ENCODE data around the gene C19orf47. TPM values are rescaled to one million over a fixed set of nuclear protein-coding genes. Genes with fewer than 3 reads are reported as not detected.
A peak's percentile ranks its signal among the peaks of the same experiment; 100 is the strongest.

Gene C19orf47
- polyA plus RNA-seq, 3 donors: 7.6 to 10.2 (median 8.0) TPM

DNA sequence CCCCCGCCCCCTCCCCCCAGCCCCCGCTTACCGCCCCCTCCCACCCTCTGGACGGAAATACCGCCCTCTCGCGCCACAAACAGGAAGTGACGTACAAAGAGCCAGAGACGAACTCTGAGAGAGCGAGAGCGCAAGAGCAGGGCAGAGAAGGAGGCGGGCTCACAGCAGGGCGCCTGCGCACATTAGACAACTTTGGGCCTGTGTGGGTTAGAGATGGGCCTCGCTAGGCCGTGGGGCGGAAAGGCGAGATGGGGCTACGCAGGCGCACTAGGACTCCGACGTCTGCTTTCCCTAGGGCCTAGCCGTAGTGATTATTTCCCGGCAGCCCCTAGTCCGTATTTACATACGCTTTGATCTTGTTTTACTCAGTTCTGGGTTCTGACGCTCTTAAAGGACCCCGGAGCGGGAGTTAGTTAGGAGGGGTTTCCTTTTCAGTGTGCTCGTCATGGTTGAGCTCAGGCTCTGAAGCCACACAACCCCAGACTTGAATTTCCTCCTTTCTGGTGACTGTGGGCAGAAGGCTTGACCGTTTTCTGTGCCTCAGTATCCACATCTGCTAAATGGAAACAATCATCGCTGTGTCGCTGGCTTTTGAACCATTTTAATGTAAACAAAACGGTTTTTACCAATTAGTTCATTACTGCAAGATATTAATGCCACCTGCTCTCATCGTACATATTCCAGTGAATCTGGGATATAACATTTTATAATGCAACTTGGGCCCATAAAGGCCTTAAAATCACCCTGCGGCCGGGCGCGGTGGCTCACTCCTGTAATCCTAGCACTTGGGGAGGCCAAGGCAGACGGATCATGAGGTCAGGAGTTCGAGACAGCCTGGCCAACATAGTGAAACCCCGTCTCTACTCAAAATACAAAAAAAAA lies 62.6 kb downstream of the C19orf47 start:
- Histone ChIP-seq H2AFZ (ENCODE audit: insufficient read depth, low read depth, low read length, poor library complexity, severe bottlenecking) (peak overlapping the region; percentile 87), H3K79me2 (ENCODE audit: insufficient read depth, low read length) (peaks cover 45% of the 10 kb centered on the region), H3K27ac (ENCODE audit: low read depth in 1 of 2, low read length in 2 of 2) (peak overlapping the region; percentile 89 to 96), H3K4me1 (ENCODE audit: control insufficient read depth in 1 of 2, insufficient read depth in 2 of 2, low read length in 2 of 2) (peaks cover 20 to 26% of the 10 kb centered on the region in 2 donors), H3K4me3 (replicated peaks in 1 of 3; ENCODE audit: low read depth in 2 of 3, low read length in 3 of 3) (peak overlapping the region; percentile 64 to 87 (median 77)), H3K36me3 (replicated peaks in 1 of 2; ENCODE audit: control insufficient read depth in 1 of 2, insufficient read depth in 2 of 2, low read length in 2 of 2) (peaks cover 0 to 17% of the 10 kb centered on the region in 2 donors), H3K4me2 (replicated peaks; ENCODE audit: extremely low read depth, low read length, poor library complexity, severe bottlenecking) (peak overlapping the region; percentile 71), H3K27me3 (ENCODE audit: control insufficient read depth in 2 of 2, insufficient read depth in 2 of 2, low read length in 2 of 2) (no peaks in the 10 kb centered on the region), H4K20me1 (ENCODE audit: insufficient read depth, low read length) (peaks cover 33% of the 10 kb centered on the region), H3K9me3 (replicated peaks in 1 of 2; ENCODE audit: control insufficient read depth in 1 of 2, insufficient read depth in 1 of 2, low read length in 2 of 2) (no peaks in the 10 kb centered on the region), H3K9ac (ENCODE audit: insufficient read depth, low read length, poor library complexity, severe bottlenecking) (peak overlapping the region; percentile 90)
- peak overlapping the region; percentile 99 to 100 (median 100) for H3K27ac Mint-ChIP-seq
- peak overlapping the region; percentile 94 to 95 for H3K4me3 Mint-ChIP-seq
- peaks cover 31% of the 10 kb centered on the region for H3K4me1 Mint-ChIP-seq
- intact Hi-C loops (cut with micrococcal nuclease): loop anchor here in 1 of 2 donors (5.0 to 10.0 kb wide), 2 partner anchors 151 to 157 kb away; partner anchors contain the start of gene SERTAD3
- H3K36me3 Mint-ChIP-seq: peaks cover 3 to 4% of the 10 kb centered on the region in 2 donors
- WGBS (ENCODE audit: insufficient coverage): 6% methylated on average over 16 of the region's 42 CpGs
- DNase-seq: peak; percentile 100
- no peaks in the 10 kb centered on the region for H3K9me3 Mint-ChIP-seq
- peaks cover 0 to 2% (median 2%) of the 10 kb centered on the region in 3 donors for H3K27me3 Mint-ChIP-seq (ENCODE audit: low read depth in 3 of 3)
- TF ChIP-seq, protein P1, sequence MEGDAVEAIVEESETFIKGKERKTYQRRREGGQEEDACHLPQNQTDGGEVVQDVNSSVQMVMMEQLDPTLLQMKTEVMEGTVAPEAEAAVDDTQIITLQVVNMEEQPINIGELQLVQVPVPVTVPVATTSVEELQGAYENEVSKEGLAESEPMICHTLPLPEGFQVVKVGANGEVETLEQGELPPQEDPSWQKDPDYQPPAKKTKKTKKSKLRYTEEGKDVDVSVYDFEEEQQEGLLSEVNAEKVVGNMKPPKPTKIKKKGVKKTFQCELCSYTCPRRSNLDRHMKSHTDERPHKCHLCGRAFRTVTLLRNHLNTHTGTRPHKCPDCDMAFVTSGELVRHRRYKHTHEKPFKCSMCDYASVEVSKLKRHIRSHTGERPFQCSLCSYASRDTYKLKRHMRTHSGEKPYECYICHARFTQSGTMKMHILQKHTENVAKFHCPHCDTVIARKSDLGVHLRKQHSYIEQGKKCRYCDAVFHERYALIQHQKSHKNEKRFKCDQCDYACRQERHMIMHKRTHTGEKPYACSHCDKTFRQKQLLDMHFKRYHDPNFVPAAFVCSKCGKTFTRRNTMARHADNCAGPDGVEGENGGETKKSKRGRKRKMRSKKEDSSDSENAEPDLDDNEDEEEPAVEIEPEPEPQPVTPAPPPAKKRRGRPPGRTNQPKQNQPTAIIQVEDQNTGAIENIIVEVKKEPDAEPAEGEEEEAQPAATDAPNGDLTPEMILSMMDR (IDR thresholded peaks at IDR 0.05): no peak

DNA sequence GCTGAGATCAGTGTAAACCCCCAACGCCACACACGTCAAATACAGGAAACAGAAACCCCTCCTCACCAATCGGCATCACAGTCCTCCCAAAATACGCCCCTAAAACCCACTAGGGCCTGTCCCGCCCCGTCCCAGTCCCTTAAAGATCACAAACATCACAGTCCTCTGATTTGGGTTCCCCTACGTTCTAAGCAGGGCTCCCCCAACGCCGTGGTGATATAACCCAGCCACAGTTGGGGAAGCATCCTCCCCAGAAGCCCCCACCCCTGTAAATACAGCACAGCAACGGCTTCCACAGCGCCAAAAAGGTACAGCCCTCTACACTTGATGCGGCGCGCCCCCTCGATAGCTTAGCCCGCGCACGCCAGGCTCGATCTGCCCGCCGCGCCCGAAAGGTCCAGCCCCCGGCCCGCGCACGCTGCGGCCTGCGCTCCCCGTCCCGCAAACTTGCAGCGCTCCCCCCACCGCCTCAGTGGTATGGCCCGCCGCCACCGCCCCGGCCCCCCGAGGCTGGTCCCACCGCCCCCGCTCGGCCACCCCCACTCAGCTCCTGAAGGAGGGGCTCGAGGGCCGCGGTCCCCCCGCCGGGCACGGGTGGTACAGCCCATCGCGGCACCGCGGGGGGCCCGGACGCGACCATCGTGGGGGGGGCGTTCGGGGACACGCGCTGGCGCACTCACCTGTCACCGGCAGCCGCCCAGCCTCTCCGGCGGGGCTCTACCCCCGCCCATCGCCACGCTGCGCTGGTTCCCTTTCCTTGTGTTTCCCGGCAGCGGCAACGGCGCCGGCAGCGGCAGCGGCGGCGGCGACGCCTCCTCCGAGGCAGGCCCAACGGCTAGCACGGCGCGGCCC lies 63.5 kb downstream of the C19orf47 start, which contains the start of gene AKT2:
Gene AKT2 (minus strand): TSS at position 845 of the 852 bp plus-strand sequence. CDS start 20,078 bp downstream, outside the sequence.
- Histone ChIP-seq H4K20me1 (ENCODE audit: insufficient read depth, low read length) (peaks cover 41% of the 10 kb centered on the region), H3K27ac (ENCODE audit: low read depth in 1 of 2, low read length in 2 of 2) (peak within 1 kb of the TSS; percentile 89 to 96), H3K9me3 (replicated peaks in 1 of 2; ENCODE audit: control insufficient read depth in 1 of 2, insufficient read depth in 1 of 2, low read length in 2 of 2) (no peaks in the 10 kb centered on the region), H3K4me1 (ENCODE audit: control insufficient read depth in 1 of 2, insufficient read depth in 2 of 2, low read length in 2 of 2) (peaks cover 20 to 33% of the 10 kb centered on the region in 2 donors), H3K4me3 (replicated peaks in 1 of 3; ENCODE audit: low read depth in 2 of 3, low read length in 3 of 3) (peak within 1 kb of the TSS; percentile 64 to 87 (median 77)), H3K4me2 (replicated peaks; ENCODE audit: extremely low read depth, low read length, poor library complexity, severe bottlenecking) (peak within 1 kb of the TSS; percentile 84), H3K36me3 (replicated peaks in 1 of 2; ENCODE audit: control insufficient read depth in 1 of 2, insufficient read depth in 2 of 2, low read length in 2 of 2) (peaks cover 0 to 17% of the 10 kb centered on the region in 2 donors), H3K27me3 (ENCODE audit: control insufficient read depth in 2 of 2, insufficient read depth in 2 of 2, low read length in 2 of 2) (no peaks in the 10 kb centered on the region), H3K79me2 (ENCODE audit: insufficient read depth, low read length) (peaks cover 54% of the 10 kb centered on the region), H2AFZ (ENCODE audit: insufficient read depth, low read depth, low read length, poor library complexity, severe bottlenecking) (peak within 1 kb of the TSS; percentile 87), H3K9ac (ENCODE audit: insufficient read depth, low read length, poor library complexity, severe bottlenecking) (peak within 1 kb of the TSS; percentile 90)
- Mint-ChIP-seq H3K27me3 (ENCODE audit: low read depth in 3 of 3) (peaks cover 0 to 2% (median 2%) of the 10 kb centered on the region in 3 donors), H3K4me3 (peak within 1 kb of the TSS; percentile 94 to 95), H3K4me1 (peaks cover 40% of the 10 kb centered on the region), H3K9me3 (no peaks in the 10 kb centered on the region), H3K27ac (peak within 1 kb of the TSS; percentile 99 to 100 (median 100)), H3K36me3 (peaks cover 3 to 6% of the 10 kb centered on the region in 2 donors)
- under 1% methylated on average over 61 of the region's 84 CpGs for WGBS (ENCODE audit: insufficient coverage)
- DNase-seq: peak in 2 of 3 donors; percentile 15 to 35
- TF ChIP-seq, protein P1 (IDR thresholded peaks at IDR 0.05): no peak
- intact Hi-C loops (cut with micrococcal nuclease): loop anchor here in 1 of 2 donors (5.0 to 10.0 kb wide), 2 partner anchors 150 to 158 kb away; partner anchors contain the start of gene SERTAD3

Data from CD14-positive monocyte (primary cell).